ENCODE measurements around the gene MACF1. TPM values are rescaled to one million over a fixed set of nuclear protein-coding genes. Genes with fewer than 3 reads are reported as not detected.

Gene MACF1
- total and polyA plus RNA-seq, 9 donors: 93.6 to 331 (median 247) TPM

DNA sequence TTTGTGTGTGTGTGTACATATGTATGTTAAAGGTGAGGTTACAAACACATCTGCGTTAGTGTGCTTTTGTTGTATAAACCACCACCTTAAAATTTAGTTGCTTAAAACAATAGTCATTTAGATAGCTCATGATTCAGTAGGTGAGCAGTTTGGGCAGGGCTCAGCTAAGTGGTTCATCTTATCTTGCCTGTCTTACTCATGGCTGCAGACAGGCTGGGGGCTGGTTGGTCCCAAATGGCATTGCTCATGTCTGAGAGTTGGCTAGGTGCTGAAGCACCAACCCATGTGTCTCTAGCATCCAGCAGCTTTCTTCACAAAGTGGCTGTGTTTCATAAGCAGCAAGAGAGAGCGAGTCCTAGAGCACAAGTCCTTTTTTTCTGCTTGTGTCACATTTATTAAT lies 91.4 kb downstream of the MACF1 start:
- Histone ChIP-seq H3K27me3 (no peaks in the 10 kb centered on the region), H3K4me3 (no peak overlapping the region), H3K27ac (no peak overlapping the region), H3K4me1 (ENCODE audit: insufficient read depth) (peaks cover 2% of the 10 kb centered on the region), H3K36me3 (no peaks in the 10 kb centered on the region), H3K9me3 (no peaks in the 10 kb centered on the region)
- no peak for DNase-seq
- intact Hi-C loops (cut with DNase I): no loop called here
- 89 to 99% (median 96%) methylated on average over 2 of the region's 2 CpGs for WGBS, 3 donors
- TF ChIP-seq, protein P1, sequence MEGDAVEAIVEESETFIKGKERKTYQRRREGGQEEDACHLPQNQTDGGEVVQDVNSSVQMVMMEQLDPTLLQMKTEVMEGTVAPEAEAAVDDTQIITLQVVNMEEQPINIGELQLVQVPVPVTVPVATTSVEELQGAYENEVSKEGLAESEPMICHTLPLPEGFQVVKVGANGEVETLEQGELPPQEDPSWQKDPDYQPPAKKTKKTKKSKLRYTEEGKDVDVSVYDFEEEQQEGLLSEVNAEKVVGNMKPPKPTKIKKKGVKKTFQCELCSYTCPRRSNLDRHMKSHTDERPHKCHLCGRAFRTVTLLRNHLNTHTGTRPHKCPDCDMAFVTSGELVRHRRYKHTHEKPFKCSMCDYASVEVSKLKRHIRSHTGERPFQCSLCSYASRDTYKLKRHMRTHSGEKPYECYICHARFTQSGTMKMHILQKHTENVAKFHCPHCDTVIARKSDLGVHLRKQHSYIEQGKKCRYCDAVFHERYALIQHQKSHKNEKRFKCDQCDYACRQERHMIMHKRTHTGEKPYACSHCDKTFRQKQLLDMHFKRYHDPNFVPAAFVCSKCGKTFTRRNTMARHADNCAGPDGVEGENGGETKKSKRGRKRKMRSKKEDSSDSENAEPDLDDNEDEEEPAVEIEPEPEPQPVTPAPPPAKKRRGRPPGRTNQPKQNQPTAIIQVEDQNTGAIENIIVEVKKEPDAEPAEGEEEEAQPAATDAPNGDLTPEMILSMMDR (IDR thresholded peaks at IDR 0.05): no peak
- TF ChIP-seq POLR2A (IDR thresholded peaks at IDR 0.05): no peak
- no peak for TF ChIP-seq EP300 (IDR thresholded peaks at IDR 0.05)

DNA sequence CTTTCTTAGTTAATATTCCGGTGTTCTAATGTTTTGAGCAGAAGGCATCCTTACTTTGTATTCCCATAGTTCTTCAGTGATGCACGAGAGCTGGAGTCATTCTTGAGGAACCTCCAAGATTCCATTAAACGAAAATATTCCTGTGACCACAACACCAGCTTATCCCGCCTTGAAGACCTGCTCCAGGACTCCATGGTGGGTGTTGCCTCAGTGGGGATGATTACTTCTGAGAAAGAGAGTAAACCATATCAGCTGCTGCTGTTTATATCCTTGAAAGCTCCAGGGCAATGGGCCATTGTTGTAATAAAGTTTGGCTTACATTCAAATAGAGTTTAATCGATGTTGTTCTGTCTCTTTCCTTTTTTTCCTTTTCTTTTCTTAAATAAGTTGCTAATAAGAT lies 93.1 kb downstream of the MACF1 start:
- H3K36me3 ChIP-seq: no peaks in the 10 kb centered on the region

DNA sequence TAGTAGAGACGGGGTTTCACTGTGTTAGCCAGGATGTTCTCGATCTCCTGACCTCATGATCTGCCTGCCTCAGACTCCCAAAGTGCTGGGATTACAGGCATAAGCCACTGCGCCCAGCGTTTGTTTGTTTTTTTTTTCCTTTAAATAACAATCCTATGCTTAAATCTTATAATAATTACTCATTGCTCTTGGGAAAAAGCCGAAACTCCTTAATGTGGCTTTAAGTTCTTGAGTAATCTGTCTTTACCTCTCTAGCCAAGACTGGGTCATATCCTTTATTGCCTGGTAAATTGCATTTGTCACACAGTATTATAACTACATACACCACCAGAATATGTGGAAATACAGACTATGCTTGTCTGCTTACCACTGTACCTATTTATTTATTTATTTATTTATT lies 97.1 kb downstream of the MACF1 start:
- TF ChIP-seq EP300 (IDR thresholded peaks at IDR 0.05) (no peak), POLR2A (IDR thresholded peaks at IDR 0.05) (no peak)
- TF ChIP-seq, protein P1 (IDR thresholded peaks at IDR 0.05): no peak
- 64 to 84% (median 82%) methylated on average over 5 of the region's 5 CpGs for WGBS, 3 donors
- no peaks in the 10 kb centered on the region for H3K4me1 ChIP-seq (ENCODE audit: insufficient read depth)
- no peak for DNase-seq
- H3K27ac ChIP-seq: no peak overlapping the region
- no peaks in the 10 kb centered on the region for H3K9me3 ChIP-seq
- intact Hi-C loops (cut with DNase I): no loop called here
- H3K27me3 ChIP-seq: no peaks in the 10 kb centered on the region
- H3K36me3 ChIP-seq: no peaks in the 10 kb centered on the region
- no peak overlapping the region for H3K4me3 ChIP-seq

More for the DNA sequence above, 93.1 kb downstream of the MACF1 start:
- no peaks in the 10 kb centered on the region for H3K27me3 ChIP-seq
- 8 to 16% (median 10%) methylated on average over 5 of the region's 5 CpGs for WGBS, 3 donors
- H3K4me1 ChIP-seq (ENCODE audit: insufficient read depth): peaks cover 2% of the 10 kb centered on the region
- TF ChIP-seq POLR2A (IDR thresholded peaks at IDR 0.05) (no peak), EP300 (IDR thresholded peaks at IDR 0.05) (no peak)
- TF ChIP-seq, protein P1 (IDR thresholded peaks at IDR 0.05): no peak
- intact Hi-C loops (cut with DNase I): no loop called here
- DNase-seq: no peak
- H3K4me3 ChIP-seq: no peak overlapping the region
- no peaks in the 10 kb centered on the region for H3K9me3 ChIP-seq
- H3K27ac ChIP-seq: peak overlapping the region in 1 of 2 donors; percentile 13

DNA sequence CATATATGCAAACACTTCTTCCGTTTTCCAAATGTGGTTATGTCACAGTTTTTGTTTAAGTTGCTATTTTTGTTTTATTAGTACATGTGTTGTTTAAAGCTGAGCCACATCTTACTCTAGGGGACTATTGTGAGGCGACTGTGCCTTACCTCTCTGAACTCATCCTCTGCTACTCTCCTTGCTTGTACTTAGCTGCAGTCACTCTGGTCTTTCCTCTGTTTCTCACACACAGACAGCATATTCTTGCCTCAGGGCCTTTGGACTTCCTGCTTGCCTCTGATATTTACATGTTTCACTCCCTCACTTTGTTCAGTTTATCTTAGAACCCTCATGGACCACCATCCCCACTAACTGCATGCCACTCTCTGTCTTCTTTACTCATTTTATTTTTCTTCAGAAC lies 101.1 kb downstream of the MACF1 start:
- Histone ChIP-seq H3K27me3 (no peaks in the 10 kb centered on the region), H3K9me3 (no peaks in the 10 kb centered on the region), H3K4me1 (ENCODE audit: insufficient read depth) (no peaks in the 10 kb centered on the region), H3K4me3 (no peak overlapping the region), H3K36me3 (no peaks in the 10 kb centered on the region), H3K27ac (no peak overlapping the region)
- intact Hi-C loops (cut with DNase I): no loop called here
- no peak for DNase-seq
- WGBS, 3 donors: 77 to 87% (median 81%) methylated on average over 2 of the region's 2 CpGs
- TF ChIP-seq EP300 (IDR thresholded peaks at IDR 0.05) (no peak), POLR2A (IDR thresholded peaks at IDR 0.05) (no peak)
- TF ChIP-seq, protein P1 (IDR thresholded peaks at IDR 0.05): no peak
